Activated naive CD4-positive, alpha-beta T cell treated with anti-CD3 and anti-CD28 coated beads, Interleukin-2, amount 10 ng/mL, durations not matched to agents 7 days and 5 days (primary cell): Measurements from ENCODE around the gene PLCL2.
A peak's percentile ranks its signal among the peaks of the same experiment; 100 is the strongest.

Experiments used
- CTCF ChIA-PET: fragments of 350-600 bp; sonication (Branson Sonifier 250); formaldehyde crosslinking; loops from one replicate; lab custom pipeline; 2021; ENCODE audit warnings: antibody characterized with exemption; lab: Charles Lee
- DNase-seq: peaks from one replicate; pipeline ENCODE4 v3.0.0-alpha.2; 2020
- H3K27ac Mint-ChIP-seq: one replicate; pipeline ENCODE4 v1.8.0; 2021; ENCODE audit warnings: mild to moderate bottlenecking, moderate library complexity, mixed read lengths
- H3K27me3 Mint-ChIP-seq: one replicate; pipeline ENCODE4 v1.8.0; 2021; ENCODE audit warnings: mild to moderate bottlenecking, mixed read lengths
- H3K36me3 Mint-ChIP-seq: one replicate; pipeline ENCODE4 v1.8.0; 2021; ENCODE audit warnings: mixed read lengths
- H3K4me1 Mint-ChIP-seq: one replicate; pipeline ENCODE4 v1.8.0; 2021; ENCODE audit warnings: mixed read lengths
- H3K4me3 Mint-ChIP-seq: one replicate; pipeline ENCODE4 v1.8.0; 2021; ENCODE audit warnings: mild to moderate bottlenecking, moderate library complexity, mixed read lengths
- H3K9me3 Mint-ChIP-seq: one replicate; pipeline ENCODE4 v1.8.0; 2021; ENCODE audit warnings: mixed read lengths

Gene PLCL2

DNA sequence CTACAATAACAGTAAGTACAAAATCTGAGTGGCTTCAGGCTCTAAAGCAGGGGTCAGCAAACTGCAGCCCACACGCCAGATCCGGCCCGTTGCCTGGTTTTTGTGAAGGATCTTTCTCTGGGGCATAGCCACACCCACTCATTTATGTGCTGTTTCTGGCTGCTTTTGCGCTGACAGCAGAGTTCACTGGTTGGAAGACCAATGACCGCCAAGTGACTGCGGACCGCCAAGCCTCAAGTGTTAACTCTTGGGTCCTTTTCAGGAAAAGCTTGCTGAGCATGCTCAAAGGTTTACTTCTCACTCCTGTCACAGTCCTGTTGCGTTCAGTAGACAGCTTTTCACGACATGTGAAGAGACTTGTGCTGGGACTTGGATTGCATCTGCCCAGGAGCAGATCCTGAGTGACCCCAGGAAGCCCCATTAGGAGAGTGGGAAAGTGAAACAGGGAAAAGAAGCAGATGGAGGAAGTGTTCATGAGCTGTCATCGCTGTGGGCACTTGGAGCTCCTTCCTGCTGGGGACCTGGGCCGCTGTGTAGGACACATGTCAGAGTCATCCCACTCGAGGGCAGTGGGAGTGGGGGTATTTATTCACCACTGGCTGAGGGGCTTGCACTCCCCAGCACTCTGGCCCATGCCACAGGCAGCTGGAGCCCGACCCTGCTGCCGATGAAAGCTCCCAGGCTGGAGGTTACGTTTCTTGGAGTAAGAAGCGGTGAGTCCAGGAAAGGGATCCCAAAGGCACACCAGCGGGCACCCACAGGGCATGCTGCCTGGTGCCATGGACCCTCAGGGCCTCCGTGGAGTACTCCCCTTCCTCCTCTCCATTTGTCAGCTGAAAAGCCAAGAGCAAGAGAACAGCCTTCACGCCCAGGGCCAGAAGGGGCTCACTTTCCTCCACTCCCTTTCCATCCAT, 249.1 kb downstream of the PLCL2 start:
- Mint-ChIP-seq H3K27ac (no peak overlapping the region), H3K9me3 (peaks cover 8% of the 10 kb centered on the region), H3K36me3 (peaks cover 4% of the 10 kb centered on the region), H3K27me3 (peaks cover 11% of the 10 kb centered on the region), H3K4me1 (no peaks in the 10 kb centered on the region), H3K4me3 (no peak overlapping the region)
- CTCF ChIA-PET, result no interaction called here
- DNase-seq, result peak; percentile 5

GRCh38 chr3:17135696-17136095, 250.9 kb downstream of the PLCL2 start:
- Mint-ChIP-seq H3K9me3 (no peaks in the 10 kb centered on the region), H3K4me1 (peaks cover 3% of the 10 kb centered on the region), H3K4me3 (no peak overlapping the region), H3K27ac (no peak overlapping the region), H3K27me3 (peaks cover 17% of the 10 kb centered on the region), H3K36me3 (no peaks in the 10 kb centered on the region)
- peak; percentile 7 for DNase-seq
- CTCF ChIA-PET, result no interaction called here

DNA sequence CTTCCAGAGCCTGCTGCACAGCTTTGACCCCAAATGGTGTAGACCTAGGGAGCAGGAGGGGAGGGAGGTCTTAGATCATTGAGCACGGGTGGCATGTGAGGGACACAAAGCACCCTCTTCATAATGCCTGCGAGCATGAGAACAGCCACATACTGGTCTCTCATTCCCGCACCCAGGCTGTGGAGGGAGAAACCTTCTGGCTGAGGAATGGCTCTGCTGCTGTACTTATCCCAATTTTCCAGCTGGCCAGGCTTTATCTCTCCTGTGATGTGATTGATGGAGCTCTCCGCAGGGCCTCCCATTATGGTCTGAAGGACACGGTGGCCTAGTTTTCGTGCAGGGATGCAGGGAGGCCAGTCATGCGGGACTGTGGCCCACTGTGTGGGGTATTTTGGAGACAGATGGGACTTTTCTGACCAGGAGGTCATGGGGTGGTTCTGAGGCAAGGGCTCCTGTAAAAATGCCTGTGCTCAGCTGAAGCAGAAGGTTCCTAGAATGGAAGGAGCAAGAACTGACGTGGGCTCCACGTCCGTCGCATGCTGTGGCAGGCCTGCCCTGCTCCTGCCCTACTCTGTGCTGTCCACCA, 251.5 kb downstream of the PLCL2 start:
- Mint-ChIP-seq H3K27ac (no peak overlapping the region), H3K36me3 (no peaks in the 10 kb centered on the region), H3K4me3 (no peak overlapping the region), H3K9me3 (no peaks in the 10 kb centered on the region), H3K27me3 (peaks cover 17% of the 10 kb centered on the region), H3K4me1 (peaks cover 3% of the 10 kb centered on the region)
- CTCF ChIA-PET, result no interaction called here
- DNase-seq, result peak; percentile 14

GRCh38 chr3:17137321-17137826, 252.6 kb downstream of the PLCL2 start:
- peaks cover 17% of the 10 kb centered on the region for H3K27me3 Mint-ChIP-seq
- H3K4me3 Mint-ChIP-seq, result no peak overlapping the region
- no peaks in the 10 kb centered on the region for H3K9me3 Mint-ChIP-seq
- CTCF ChIA-PET, result interaction anchor here (1.0 kb wide), 1 partner anchor 14 kb away, joined by 3 read pairs; no protein-coding TSS in a partner anchor
- H3K4me1 Mint-ChIP-seq, result peaks cover 3% of the 10 kb centered on the region
- DNase-seq, result peak; percentile 11
- H3K27ac Mint-ChIP-seq, result no peak overlapping the region
- H3K36me3 Mint-ChIP-seq, result no peaks in the 10 kb centered on the region

- no peak overlapping the region for H3K27ac Mint-ChIP-seq
- H3K4me3 Mint-ChIP-seq, result no peak overlapping the region
- peak; percentile 3 for DNase-seq
- CTCF ChIA-PET, result no interaction called here
- peaks cover 4% of the 10 kb centered on the region for H3K36me3 Mint-ChIP-seq
- peaks cover 17% of the 10 kb centered on the region for H3K27me3 Mint-ChIP-seq
- peaks cover 7% of the 10 kb centered on the region for H3K9me3 Mint-ChIP-seq
- H3K4me1 Mint-ChIP-seq, result peaks cover 5% of the 10 kb centered on the region
Observed at GRCh38 chr3:17138246-17139039, 253.7 kb downstream of the PLCL2 start.
